Gastroesophageal sphincter (tissue), 4 donors: ENCODE measurements around the gene ETS1. TPM values are rescaled to one million over a fixed set of nuclear protein-coding genes. Genes with fewer than 3 reads are reported as not detected.
A peak's percentile ranks its signal among the peaks of the same experiment; 100 is the strongest.

ENCODE experiments used
- ATAC-seq: fragments of 150-250 bp; one replicate; pipeline ENCODE4 v1.9.1; 2016; ENCODE audit warnings: mild to moderate bottlenecking, moderate library complexity
- H3K27ac ChIP-seq, 4 donors: fragments of 200-600 bp; sonication (generic) in 3 of 4; 1 replicate in 3 of 4; 2 replicates in 1 of 4; pipeline ENCODE4 v1.5.1; 2016 to 2019
- H3K27me3 ChIP-seq: fragments of 200-600 bp; sonication (generic); one replicate; pipeline ENCODE4 v1.5.1; 2019
- H3K36me3 ChIP-seq, 2 donors: fragments of 200-600 bp; sonication (generic); one replicate each; pipeline ENCODE4 v1.5.1; 2019; ENCODE audit warnings: control low read depth in 1 of 2
- H3K4me1 ChIP-seq, 3 donors: fragments of 200-600 bp; sonication (generic); 1 replicate in 2 of 3; 2 replicates in 1 of 3; pipeline ENCODE4 v1.5.1; 2016 to 2019; ENCODE audit warnings: control low read depth in 2 of 3
- H3K4me3 ChIP-seq, 2 donors: fragments of 200-600 bp; sonication (generic); one replicate each; pipeline ENCODE4 v1.5.1; 2019; ENCODE audit warnings: mild to moderate bottlenecking in 1 of 2, moderate library complexity in 1 of 2
- H3K9me3 ChIP-seq, 3 donors: fragments of 200-600 bp; sonication (generic); one replicate each; pipeline ENCODE4 v1.5.1; 2017 to 2019; ENCODE audit warnings: control low read depth in 2 of 3
- CTCF ChIP-seq, 4 experiments: fragments of 200-600 bp in 2 of 4; fragments of 450-650 bp in 2 of 4; sonication (generic) in 1 of 4; IDR thresholded peaks; one replicate each; pipeline ENCODE4 v1.5.1; 2017 to 2019; ENCODE audit warnings: antibody characterized with exemption in 4 of 4, mild to moderate bottlenecking in 2 of 4, moderate library complexity in 2 of 4
- EP300 ChIP-seq: sonication (generic); formaldehyde crosslinking; IDR thresholded peaks from one replicate; pipeline ENCODE4 v1.6.1; 2017; ENCODE audit warnings: antibody characterized with exemption, mild to moderate bottlenecking
- POLR2A ChIP-seq, 2 donors: fragments of 450-650 bp; IDR thresholded peaks; one replicate each; pipeline ENCODE4 v1.6.1; 2017; ENCODE audit warnings: antibody characterized with exemption in 2 of 2, mild to moderate bottlenecking in 2 of 2, moderate library complexity in 1 of 2
- POLR2AphosphoS5 ChIP-seq: sonication (generic); formaldehyde crosslinking; IDR thresholded peaks from one replicate; pipeline ENCODE4 v1.6.1; 2017; ENCODE audit warnings: antibody characterized with exemption
- WGBS, 2 donors: methylation state at CpG; one replicate each; pipeline ENCODE4 v1.1.5; 2018; ENCODE audit warnings: low coverage in 1 of 2; 5-methylcytosine and 5-hydroxymethylcytosine counted together
- total RNA-seq, 4 donors: library from RNA; depleted of rRNA; stranded (reverse); fragments of >200 nt; gene quantifications; one replicate each; pipeline ENCODE4 v1.1.0, GENCODE V29; 2016

The ETS1 gene
- total RNA-seq, 4 donors from 2014 or later: 32.2 to 65.2 (median 51.0) TPM

GRCh38 chr11:128506356-128506755, 81.0 kb downstream of the ETS1 start:
- Histone ChIP-seq H3K36me3 (no peaks in the 10 kb centered on the region), H3K4me1 (peaks cover 0 to 99% (median 78%) of the 10 kb centered on the region in 3 donors), H3K27ac (peak overlapping the region in 3 of 4 donors; percentile 81 to 83 (median 81)), H3K27me3 (no peaks in the 10 kb centered on the region), H3K9me3 (no peaks in the 10 kb centered on the region), H3K4me3 (no peak overlapping the region)
- TF ChIP-seq POLR2A (IDR thresholded peaks at IDR 0.05): no peak
- TF ChIP-seq EP300: no peak
- no peak for TF ChIP-seq POLR2AphosphoS5
- no peak for TF ChIP-seq CTCF (IDR thresholded peaks at IDR 0.05)
- WGBS, 2 donors: 87 to 100% methylated on average over 1 to 12 of the region's 15 CpGs
- ATAC-seq: no peak

- WGBS, 2 donors: 77 to 96% methylated on average over 3 to 4 of the region's 12 CpGs
- no peak for ATAC-seq
- no peaks in the 10 kb centered on the region for H3K27me3 ChIP-seq
- H3K4me1 ChIP-seq: peaks cover 0 to 99% (median 76%) of the 10 kb centered on the region in 3 donors
- no peak for TF ChIP-seq POLR2AphosphoS5
- no peaks in the 10 kb centered on the region for H3K36me3 ChIP-seq
- peak overlapping the region in 3 of 4 donors; percentile 42 to 81 (median 81) for H3K27ac ChIP-seq
- no peak overlapping the region for H3K4me3 ChIP-seq
- no peaks in the 10 kb centered on the region for H3K9me3 ChIP-seq
These were observed 81.8 kb downstream of the ETS1 start for GRCh38 chr11:128505449-128506065.

GRCh38 chr11:128504486-128504885, 82.9 kb downstream of the ETS1 start:
- TF ChIP-seq POLR2AphosphoS5 (no peak), POLR2A (IDR thresholded peaks at IDR 0.05) (no peak), CTCF (IDR thresholded peaks at IDR 0.05) (no peak), EP300 (no peak)
- H3K27ac ChIP-seq: peak overlapping the region in 3 of 4 donors; percentile 42 to 81 (median 59)
- ATAC-seq: no peak
- no peaks in the 10 kb centered on the region for H3K9me3 ChIP-seq
- H3K4me1 ChIP-seq: peaks cover 0 to 100% (median 83%) of the 10 kb centered on the region in 3 donors
- WGBS, 2 donors: 67 to 96% methylated on average over 2 of the region's 2 CpGs
- no peaks in the 10 kb centered on the region for H3K36me3 ChIP-seq
- H3K27me3 ChIP-seq: no peaks in the 10 kb centered on the region
- no peak overlapping the region for H3K4me3 ChIP-seq

GRCh38 chr11:128503245-128503991, 83.9 kb downstream of the ETS1 start:
- no peaks in the 10 kb centered on the region for H3K9me3 ChIP-seq
- H3K4me3 ChIP-seq: no peak overlapping the region
- no peak for ATAC-seq
- 62 to 65% methylated on average over 6 to 8 of the region's 8 CpGs for WGBS, 2 donors
- peak overlapping the region in 3 of 4 donors; percentile 28 to 81 (median 59) for H3K27ac ChIP-seq
- no peaks in the 10 kb centered on the region for H3K36me3 ChIP-seq
- TF ChIP-seq POLR2AphosphoS5 (no peak), CTCF (IDR thresholded peaks at IDR 0.05) (no peak), POLR2A (IDR thresholded peaks at IDR 0.05) (no peak), EP300 (no peak)
- peaks cover 3 to 100% (median 75%) of the 10 kb centered on the region in 3 donors for H3K4me1 ChIP-seq
- no peaks in the 10 kb centered on the region for H3K27me3 ChIP-seq

- Histone ChIP-seq H3K9me3 (no peaks in the 10 kb centered on the region), H3K36me3 (no peaks in the 10 kb centered on the region), H3K27me3 (no peaks in the 10 kb centered on the region), H3K27ac (peak overlapping the region in 3 of 4 donors; percentile 54 to 81 (median 59)), H3K4me1 (peaks cover 8 to 100% (median 77%) of the 10 kb centered on the region in 3 donors), H3K4me3 (no peak overlapping the region)
- no peak for ATAC-seq
- 25 to 44% methylated on average over 2 to 4 of the region's 4 CpGs for WGBS, 2 donors
- no peak for TF ChIP-seq POLR2AphosphoS5
- TF ChIP-seq POLR2A (IDR thresholded peaks at IDR 0.05): no peak
- TF ChIP-seq CTCF (IDR thresholded peaks at IDR 0.05): no peak
- no peak for TF ChIP-seq EP300
These were observed 84.6 kb downstream of the ETS1 start for GRCh38 chr11:128502726-128503125.
